Stimulated activated naive CD4-positive, alpha-beta T cell treated with Interleukin-2 at 50 U/mL for 16 hours (primary cell): ENCODE results near the gene DDX20.
"Not testable (repeated sequence)": the region's sequence is repeated elsewhere in the genome, so short reads cannot be mapped to it uniquely, and the experiment has no call there.

Experiments used
- DNase-seq: peaks from one replicate; lab custom pipeline; 2025; lab: John Stamatoyannopoulos, UW

DDX20 gene

GRCh38 chr1:111792249-111792648, 36.5 kb downstream of the DDX20 start:
- no peak for DNase-seq

GRCh38 chr1:111793923-111794322, 38.2 kb downstream of the DDX20 start:
- no peak for DNase-seq

GRCh38 chr1:111795401-111795800, 39.7 kb downstream of the DDX20 start:
- no peak for DNase-seq

GRCh38 chr1:111798580-111798979, 42.9 kb downstream of the DDX20 start:
- no peak for DNase-seq

GRCh38 chr1:111799722-111800121, 44.0 kb downstream of the DDX20 start:
- DNase-seq = not testable (repeated sequence)

- DNase-seq = no peak
Measured at GRCh38 chr1:111801071-111801850, 45.6 kb downstream of the DDX20 start.

GRCh38 chr1:111802110-111802509, 46.4 kb downstream of the DDX20 start:
- DNase-seq = no peak

GRCh38 chr1:111802984-111803383, 47.3 kb downstream of the DDX20 start:
- no peak for DNase-seq

GRCh38 chr1:111803951-111804350, 48.2 kb downstream of the DDX20 start:
- no peak for DNase-seq

- DNase-seq = no peak
Measured at GRCh38 chr1:111804776-111805175, 49.1 kb downstream of the DDX20 start.

- no peak for DNase-seq
Measured at GRCh38 chr1:111805251-111805650, 49.5 kb downstream of the DDX20 start.

GRCh38 chr1:111811891-111812290, 56.2 kb downstream of the DDX20 start:
- no peak for DNase-seq

- DNase-seq = no peak
Measured at GRCh38 chr1:111812306-111812705, 56.6 kb downstream of the DDX20 start.

- DNase-seq = no peak
Measured at GRCh38 chr1:111813440-111814304, 58.0 kb downstream of the DDX20 start.

- DNase-seq = no peak
Measured at GRCh38 chr1:111814305-111814628, 58.6 kb downstream of the DDX20 start.

- no peak for DNase-seq
Measured at GRCh38 chr1:111814642-111815041, 58.9 kb downstream of the DDX20 start.
